HUDEP-2 (cell line): ENCODE data around the gene IQGAP2.

Source experiments
- DNase-seq, 76 experiments: peaks; one replicate each; lab custom pipeline; 2025; ENCODE audit not compliant: unreplicated experiment in 76 of 76; lab: John Stamatoyannopoulos, UW

The IQGAP2 gene

GRCh38 chr5:76445830-76446229 is 42.7 kb downstream of the IQGAP2 start:
- DNase-seq = no peak

DNA sequence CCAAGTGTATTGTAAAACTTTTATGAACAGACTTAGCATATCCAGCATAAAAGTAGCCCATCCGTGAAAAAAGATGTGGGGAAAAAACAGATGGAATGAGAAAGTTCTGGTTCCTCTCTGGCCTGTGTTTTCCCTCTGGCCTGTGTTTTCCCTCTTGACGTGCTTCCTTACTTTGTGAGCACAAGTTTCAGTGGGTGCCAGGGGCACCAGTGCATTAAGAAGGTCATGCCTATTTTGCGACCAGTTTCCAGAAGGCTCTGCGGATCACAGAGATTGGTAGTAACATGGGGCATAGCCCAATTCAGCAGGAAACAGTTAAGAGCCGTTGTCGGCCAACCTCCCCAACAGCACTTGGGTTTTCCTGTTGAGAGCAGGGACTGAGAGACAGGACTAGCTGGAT is 43.7 kb downstream of the IQGAP2 start:
- DNase-seq = no peak

DNA sequence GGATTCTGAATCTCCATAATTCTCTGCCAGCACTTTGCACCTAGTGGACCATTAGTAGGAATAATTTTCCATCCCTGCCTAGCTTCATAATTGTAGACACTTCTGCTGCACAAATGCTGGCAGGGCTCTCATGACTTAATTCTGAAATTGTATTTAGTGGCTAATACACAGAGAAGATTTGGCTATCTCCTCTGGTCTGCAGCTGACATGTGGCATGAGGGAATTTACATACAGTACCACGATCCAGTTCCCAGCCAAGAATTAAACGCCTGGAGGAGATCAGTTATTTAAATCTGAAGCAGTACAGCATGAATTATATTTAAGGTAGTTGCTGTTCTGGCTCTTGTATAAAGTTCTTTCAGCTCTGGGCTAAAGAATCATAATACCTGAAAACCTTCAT is 46.5 kb downstream of the IQGAP2 start:
- no peak for DNase-seq

GRCh38 chr5:76450054-76450453 is 47.0 kb downstream of the IQGAP2 start:
- DNase-seq = peak in 2 of 76 experiments; percentile 1 to 12

GRCh38 chr5:76451031-76451701 is 48.1 kb downstream of the IQGAP2 start:
- DNase-seq = peak in 1 of 76 experiments; percentile 18

GRCh38 chr5:76455531-76456133 is 52.5 kb downstream of the IQGAP2 start:
- DNase-seq = no peak

DNA sequence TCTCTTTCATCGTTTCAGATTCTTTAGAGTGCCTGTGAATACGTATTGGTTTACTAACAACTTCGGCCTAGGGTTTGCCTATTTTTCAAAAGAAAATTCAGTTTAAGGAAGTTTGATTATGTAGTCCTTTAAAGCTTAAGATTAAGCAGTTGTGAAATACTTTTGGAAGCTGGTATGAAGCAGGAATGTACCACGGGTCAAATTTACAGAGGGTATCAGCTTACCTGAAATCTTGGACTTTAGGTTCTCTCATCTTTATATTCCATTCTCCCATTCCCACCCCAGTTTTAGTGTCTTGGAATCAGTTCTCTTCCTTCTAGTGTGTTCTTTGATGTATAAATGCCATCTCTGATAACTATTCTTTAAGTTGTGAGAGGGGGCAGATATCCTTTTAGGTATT is 53.2 kb downstream of the IQGAP2 start:
- no peak for DNase-seq

DNA sequence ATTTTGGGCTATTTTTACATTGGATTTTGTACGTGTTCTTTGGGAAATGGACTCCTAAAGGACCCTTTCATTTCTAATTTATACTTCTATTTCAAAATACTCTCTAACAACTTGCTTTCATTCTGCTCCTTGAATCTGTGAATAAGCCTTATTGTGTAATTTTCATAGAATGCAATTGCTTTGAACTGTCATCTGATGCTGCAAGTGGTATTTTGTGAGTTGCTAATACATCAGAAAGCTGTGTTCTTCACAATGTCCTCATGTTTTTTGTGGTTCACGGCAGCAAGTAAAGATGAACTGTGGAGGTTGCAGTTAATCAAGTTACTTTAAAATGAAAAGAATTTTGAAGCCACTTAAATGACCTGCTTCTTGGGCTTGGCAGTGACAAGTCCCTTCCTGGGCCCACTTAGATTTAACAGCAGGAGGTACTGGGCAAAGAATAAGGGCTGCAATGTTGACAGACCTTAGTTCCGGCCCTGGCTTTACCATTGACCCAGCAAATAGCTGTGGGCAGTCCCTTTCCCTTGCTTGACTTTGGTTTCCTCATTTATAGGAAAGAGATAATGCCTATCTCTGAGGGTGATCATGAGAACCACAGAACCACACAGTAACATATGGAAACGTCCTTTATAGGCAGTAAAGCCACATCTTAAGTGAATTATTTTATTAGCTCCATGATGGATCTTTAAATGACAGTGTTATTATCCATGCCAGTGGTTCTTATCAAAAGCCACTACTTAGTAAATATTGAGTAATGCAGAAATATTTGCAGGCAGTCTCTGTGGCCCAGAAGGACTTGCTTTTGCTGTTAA is 54.8 kb downstream of the IQGAP2 start:
- peak in 6 of 76 experiments; percentile 6 to 27 (median 16) for DNase-seq

DNA sequence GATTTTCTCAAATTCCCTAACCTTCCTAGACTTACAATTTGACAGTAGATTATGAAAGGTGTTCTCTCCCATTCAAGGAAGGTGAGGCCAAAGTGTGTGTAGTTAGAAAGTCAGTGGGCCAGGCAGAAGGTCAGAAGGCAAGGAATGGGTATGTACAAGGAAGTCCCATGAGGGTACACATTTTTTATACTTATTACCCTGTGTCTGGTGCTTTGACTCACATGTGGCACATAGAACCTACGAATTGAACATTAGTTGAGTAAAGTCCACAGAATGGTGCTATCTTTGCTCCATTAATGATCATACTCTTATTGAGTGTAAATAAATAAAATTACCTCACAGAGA is 55.4 kb downstream of the IQGAP2 start:
- no peak for DNase-seq

DNA sequence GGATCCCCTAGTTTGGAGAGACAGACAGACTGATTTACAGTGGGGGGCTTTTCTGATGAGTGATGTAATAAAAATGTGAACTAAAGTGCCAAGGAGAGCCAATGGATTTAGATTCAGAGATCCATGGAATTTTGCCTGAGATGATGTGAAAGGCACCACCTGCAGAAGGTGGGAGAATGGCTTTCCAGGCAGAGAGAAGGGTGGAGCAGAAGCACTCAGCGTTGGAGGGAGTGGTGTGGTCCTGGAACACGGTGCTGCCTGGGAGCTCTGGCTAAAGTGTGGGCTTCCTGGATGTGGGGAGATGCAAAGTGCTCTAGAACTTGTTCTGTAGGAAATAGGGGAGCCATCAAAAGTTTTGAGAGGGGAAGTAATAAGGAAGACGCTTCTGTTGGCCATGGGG is 57.0 kb downstream of the IQGAP2 start:
- no peak for DNase-seq

GRCh38 chr5:76462097-76462667 is 59.1 kb downstream of the IQGAP2 start:
- DNase-seq = no peak

- no peak for DNase-seq
Observed at GRCh38 chr5:76467216-76467615, 64.1 kb downstream of the IQGAP2 start.

DNA sequence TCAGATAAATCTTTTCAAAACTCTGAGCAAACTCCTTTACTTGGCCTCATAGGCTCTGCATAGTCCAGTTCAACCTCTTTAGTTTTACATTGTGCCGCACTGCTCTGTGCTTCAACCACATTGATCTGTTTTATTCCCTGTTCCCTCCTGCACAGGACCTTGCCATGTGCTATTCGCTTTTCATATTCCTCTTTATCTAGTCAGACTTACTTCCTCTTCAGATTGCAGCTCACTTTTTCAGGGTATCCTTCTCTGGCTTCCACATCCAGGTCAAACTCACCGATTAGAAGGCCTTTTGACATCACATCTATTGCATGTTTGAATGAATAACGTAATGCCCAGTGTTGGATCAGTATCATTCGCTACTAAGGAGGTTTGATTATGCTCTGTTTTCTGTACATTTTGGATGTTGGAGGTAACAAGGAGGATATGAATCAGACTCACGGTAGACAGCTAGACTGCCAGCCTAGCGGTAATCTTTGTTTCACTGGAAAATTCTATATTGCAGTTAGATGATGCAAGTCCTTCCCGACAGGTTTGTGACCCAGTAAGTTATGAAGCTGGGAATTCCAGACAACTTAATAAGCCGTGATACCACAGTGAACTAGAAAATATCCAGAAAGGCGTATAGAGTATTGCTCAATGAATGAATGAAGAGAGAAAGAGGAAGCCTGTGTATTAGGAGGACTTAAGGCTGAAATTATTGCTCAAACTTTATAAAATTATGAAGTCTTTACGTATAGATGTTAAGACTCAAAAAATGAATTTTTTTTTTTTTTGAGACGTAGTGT is 65.7 kb downstream of the IQGAP2 start:
- no peak for DNase-seq

- DNase-seq = no peak
Observed at GRCh38 chr5:76469656-76470290, 66.7 kb downstream of the IQGAP2 start.

GRCh38 chr5:76470976-76471375 is 67.9 kb downstream of the IQGAP2 start:
- no peak for DNase-seq

DNA sequence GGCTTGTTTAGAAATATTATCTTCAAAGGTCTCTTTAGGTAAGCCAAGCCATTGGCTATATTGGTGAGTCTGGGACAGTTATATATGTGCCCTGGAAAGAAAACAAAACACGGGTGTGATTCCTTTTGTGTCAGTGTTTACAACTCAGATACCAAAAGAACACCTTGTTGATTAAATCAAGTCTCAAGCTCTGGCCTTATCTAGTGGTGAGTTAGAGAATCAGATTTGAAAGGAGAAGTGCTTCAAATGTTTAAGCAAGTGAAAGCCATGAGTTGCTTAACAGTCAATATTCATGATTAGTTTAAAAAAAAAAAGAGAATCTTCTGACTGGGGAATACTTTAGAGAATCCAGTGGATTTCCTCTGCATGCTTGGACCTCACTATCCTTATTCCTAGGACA is 68.3 kb downstream of the IQGAP2 start:
- DNase-seq = no peak

- DNase-seq = no peak
Observed at GRCh38 chr5:76471987-76472334, 68.9 kb downstream of the IQGAP2 start.

DNA sequence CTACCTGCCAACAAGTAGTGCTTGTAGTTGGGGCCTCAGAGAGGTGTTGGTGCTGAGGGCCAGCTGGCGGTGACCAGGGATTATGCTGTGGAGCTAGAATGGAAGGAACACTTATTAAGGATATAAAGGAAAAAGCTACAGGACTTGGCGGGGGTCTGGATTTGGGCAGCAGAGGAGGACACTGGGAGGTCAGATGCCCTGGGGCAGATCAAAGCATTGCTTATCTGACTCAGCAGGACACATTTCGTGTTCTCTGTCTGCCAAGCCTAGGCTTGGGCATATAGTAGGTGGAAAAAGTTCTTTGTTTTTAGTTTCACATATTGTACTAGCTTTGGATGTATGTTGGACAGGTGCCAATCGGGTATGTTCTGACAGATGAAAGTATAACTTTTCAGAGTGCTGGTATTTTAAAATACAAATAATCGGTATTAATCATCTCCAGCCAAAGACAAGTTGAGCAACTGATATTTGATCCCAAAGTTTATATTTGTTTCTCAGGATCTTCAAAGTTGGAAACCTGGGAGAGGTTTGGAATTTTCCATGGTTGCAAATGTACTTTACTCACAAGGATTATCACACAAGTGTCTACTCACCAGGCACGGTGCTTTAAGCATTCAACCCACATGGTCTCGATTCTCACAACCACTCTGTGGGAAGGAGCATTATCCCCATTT is 69.4 kb downstream of the IQGAP2 start:
- peak in 28 of 76 experiments; percentile 5 to 61 (median 22) for DNase-seq

DNA sequence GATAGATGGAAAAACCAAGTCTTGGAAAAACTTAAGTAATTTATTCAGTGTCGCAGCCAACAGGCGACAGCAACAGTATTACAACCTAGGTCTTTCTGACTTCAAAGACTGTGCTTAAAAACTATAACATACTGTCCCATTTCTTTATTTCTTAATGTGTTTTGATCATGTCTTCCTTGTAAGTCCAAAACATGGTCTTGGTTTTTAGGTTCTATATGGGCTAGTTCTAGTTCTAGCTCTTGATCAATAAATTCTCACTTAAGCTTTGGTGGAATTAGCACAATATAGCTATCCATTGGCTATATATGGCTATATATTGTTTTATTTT is 69.9 kb downstream of the IQGAP2 start:
- no peak for DNase-seq

DNA sequence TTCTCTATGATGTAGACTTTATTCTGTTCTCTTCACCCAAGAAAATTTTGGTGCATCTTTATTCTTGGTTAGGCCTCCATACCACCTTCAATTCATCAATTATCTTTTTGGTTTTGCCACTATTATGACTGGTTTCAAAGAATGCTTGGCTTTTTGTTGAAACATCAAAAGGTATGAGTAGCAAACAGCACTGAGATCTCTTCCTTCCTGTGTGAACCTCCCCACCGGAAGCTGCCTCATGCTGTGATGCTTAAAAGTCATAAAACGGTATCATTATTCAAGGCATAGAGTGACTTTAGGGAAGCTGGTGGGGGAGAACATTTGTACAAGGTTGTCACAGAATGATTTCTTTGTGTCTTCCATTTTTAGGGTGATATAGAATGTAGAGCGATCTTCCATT is 70.6 kb downstream of the IQGAP2 start:
- no peak for DNase-seq
